SW480 (cell line): ENCODE measurements around the gene TC2N.
"Not testable (repeated sequence)": the region's sequence is repeated elsewhere in the genome, so short reads cannot be mapped to it uniquely, and the experiment has no call there.

Source experiments
- DNase-seq: peaks from one replicate; pipeline ENCODE4 v3.0.0-alpha.2; 2016; ENCODE audit warnings: low spot score

TC2N gene

GRCh38 chr14:91753501-91754128 is 113.7 kb downstream of the TC2N start:
- DNase-seq, result peak; percentile 69

GRCh38 chr14:91752961-91753360 is 114.4 kb downstream of the TC2N start:
- DNase-seq, result no peak

DNA sequence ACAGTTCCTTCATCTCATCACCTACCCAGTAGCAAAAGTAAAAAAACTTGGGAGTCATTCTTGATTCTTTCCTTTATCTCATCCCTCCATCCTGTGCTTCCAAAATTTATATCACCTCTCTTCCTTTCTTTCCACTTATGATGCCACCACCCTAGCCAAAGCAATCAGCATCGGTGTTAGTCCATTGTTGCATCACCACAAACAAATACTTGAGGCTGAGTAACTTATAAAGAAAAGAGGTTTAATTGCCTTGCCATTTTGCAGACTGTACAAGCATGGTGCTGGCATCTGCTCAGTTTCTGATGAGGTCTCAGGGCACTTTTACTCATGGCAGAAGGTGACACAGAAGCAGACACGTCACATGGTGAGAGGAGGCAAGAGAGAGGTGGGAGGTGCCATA is 115.6 kb downstream of the TC2N start:
- DNase-seq, result no peak

DNA sequence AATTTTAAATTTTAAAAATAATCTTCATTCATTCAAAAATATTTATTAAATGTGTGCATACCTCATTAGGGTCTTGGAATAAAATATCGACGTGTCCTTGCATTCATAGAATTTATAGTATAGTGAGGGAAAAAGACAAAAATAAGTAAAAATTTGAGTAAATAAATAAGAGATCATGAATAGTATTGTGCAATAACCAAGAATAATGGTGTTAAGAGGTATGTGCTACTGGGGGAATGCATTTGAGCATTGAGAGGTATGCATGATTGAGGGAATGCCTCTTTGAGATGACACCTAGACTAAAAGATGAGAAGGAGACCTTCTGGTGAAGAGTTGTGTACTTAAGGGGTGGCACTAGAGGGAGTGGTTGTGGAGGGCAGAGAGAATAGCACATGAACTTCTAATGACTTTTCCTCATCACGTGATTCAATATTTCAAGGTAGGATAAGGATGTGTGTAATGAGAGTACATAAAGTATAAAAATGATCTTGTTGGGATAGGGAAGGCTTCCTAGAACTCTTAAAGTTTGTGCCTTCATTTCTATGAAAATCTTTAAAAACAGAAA is 116.6 kb downstream of the TC2N start:
- no peak for DNase-seq

- DNase-seq, result no peak
Measured at GRCh38 chr14:91749868-91750267, 117.5 kb downstream of the TC2N start.

GRCh38 chr14:91748049-91748448 is 119.3 kb downstream of the TC2N start:
- DNase-seq, result no peak

DNA sequence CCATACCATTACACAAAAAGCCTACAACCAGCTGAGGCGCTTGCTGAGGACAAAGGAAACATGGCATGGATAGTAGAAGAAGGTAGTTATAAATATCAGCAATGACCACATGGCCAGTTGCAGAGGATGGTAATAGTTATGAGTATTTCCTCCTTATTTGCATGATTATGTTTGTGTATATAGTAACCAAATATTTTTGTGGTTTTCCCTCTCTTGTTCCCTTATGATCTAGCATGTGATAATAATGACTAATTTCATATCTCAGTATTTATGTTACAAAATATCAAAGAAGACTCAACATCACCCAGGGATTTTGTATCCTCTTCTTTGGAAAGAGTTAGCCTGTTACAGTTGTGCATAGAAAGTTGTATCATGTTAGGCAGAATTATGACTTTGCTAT is 122.0 kb downstream of the TC2N start:
- no peak for DNase-seq

- DNase-seq, result peak; percentile 17
Measured at GRCh38 chr14:91744068-91744480, 123.3 kb downstream of the TC2N start.

DNA sequence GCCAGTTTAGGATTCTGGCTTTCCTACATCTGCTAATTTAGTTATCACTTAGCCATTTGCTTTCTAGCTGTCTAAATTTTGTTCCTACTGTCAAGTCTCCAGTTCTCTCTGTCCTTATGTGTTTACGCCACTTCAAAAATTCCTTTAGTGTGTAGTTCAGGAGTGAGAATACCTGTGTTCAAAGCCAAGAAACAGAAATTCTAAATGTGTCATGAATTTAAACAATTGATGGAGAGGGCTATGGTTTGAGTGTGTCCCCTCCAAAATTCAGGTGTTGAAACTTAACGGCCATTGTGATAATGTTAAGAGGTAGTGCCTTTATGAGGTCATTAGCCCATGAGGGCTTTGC is 124.1 kb downstream of the TC2N start:
- DNase-seq, result no peak

DNA sequence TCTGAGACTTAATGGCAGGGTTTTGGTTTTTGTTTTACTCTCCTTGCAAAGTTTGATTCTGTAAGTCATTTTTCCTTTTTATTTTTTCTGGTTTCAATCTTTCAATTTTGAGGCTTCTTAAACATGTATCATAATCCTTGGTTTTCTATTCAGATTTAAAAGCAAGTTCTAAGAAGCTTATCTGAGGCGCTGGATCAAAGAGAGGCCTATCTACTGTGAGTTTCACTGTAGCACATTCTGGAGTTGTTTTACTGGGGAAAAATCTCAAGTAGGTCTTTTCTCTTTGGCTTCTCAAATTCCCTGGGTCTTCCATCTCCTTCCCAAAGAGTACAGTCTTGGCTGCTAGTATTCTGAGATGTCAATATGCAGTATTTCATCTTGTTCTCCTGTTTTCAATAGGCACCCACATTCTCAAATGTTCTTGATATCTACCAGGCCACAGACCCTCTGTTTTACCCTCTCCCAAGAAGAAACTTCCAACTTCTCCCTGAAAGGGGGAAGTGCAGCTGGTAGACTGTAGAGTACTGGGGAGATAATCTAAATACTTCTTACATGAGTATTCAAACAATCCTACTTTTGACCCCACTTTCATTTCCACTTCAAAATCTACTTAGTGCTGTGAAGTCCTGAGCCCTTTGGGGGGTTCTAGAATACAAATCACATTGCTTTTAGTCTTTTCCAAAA is 124.6 kb downstream of the TC2N start:
- DNase-seq, result no peak

DNA sequence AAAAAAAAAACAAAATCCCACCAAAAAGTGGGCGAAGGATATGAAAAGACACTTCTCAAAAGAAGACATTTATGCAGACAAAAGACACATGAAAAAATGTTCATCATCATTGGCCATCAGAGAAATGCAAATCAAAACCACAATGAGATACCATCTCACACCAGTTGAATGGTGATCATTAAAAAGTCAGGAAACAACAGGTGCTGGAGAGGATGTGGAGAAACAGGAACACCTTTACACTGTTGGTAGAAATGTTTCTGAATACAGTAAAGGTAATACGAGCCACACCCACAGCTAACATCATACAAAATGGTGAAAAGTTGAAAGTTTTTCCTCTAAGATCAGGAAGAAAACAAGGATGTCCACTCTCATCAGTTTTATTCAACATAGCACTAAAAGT is 127.5 kb downstream of the TC2N start:
- DNase-seq, result not testable (repeated sequence)

- no peak for DNase-seq
Measured at GRCh38 chr14:91737619-91738018, 129.7 kb downstream of the TC2N start.

GRCh38 chr14:91732859-91733477 is 134.4 kb downstream of the TC2N start:
- DNase-seq, result no peak

DNA sequence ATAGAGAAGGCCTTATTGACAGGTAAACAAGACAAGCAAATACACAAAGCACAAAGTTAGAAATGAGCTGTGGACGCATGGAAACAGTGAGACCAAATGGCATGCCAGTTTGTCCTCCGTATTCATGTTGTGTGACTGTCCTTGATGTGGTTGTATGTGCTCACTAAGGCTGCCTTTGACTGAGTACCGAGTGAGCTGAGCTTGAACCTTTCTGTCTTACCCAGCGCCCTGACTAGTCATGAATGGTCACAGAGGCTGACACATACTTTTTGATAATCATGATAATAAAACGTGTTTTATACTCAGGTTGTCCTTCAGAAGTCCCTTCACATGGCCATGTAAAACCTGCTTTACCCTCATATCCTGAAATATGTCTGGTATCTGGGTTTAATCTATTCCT is 134.9 kb downstream of the TC2N start:
- DNase-seq, result no peak

- no peak for DNase-seq
Measured at GRCh38 chr14:91731986-91732385, 135.3 kb downstream of the TC2N start, which contains the start of gene CATSPERB. Gene CATSPERB, minus strand, starts transcription at chr14:91732086. Its CDS starts 2,607 bp downstream, at chr14:91729479.

DNA sequence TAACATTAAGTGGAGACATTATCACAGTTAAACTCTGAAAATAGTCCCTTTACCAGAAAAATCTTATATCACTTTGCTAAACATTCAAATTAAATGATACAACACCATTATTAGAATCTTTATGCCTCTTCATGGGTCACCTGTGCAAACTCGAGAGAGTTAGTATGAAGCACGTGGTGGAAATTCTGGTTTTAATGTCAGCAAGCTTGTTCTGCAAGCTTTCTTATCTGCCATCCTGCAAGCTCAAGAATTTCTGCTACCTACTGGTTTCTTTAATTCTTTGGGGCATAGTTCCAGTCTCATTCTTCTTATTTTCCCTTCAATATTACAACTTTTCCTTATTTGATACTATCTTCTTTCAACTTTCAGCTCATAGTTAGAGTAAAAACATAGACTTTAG is 136.3 kb downstream of the TC2N start:
- no peak for DNase-seq

DNA sequence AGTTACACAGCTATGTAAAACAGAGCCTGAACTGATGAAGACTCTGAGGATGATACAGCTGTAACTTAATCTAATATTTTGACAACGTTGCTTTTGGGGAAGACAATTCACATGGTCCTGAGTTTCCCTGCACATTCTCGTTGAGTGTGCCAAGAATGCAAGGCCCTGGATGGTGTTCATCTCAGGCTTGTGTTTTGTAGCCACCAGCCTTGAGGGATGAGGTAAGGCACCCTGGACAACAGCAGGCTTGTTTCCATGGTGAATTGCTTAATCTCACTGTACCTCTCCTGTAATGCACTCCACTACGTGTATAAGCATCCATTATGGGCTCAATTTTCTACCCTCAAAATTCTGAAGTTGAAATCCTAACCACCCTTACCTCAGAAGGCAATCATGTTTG is 137.6 kb downstream of the TC2N start:
- no peak for DNase-seq
